ENCODE results near the gene EYS.
"Not testable (repeated sequence)": the region's sequence is repeated elsewhere in the genome, so short reads cannot be mapped to it uniquely, and the experiment has no call there.

EYS gene

GRCh38 chr6:65631711-65632110 lies 75.3 kb downstream of the EYS start:
- FAIRE-seq = no peak

GRCh38 chr6:65627434-65627999 lies 79.5 kb downstream of the EYS start:
- FAIRE-seq = not testable (repeated sequence)

GRCh38 chr6:65627015-65627414 lies 80.0 kb downstream of the EYS start:
- no peak for FAIRE-seq

- FAIRE-seq = no peak
Observed at GRCh38 chr6:65623566-65623965, 83.5 kb downstream of the EYS start.

GRCh38 chr6:65610746-65611145 lies 96.3 kb downstream of the EYS start:
- no peak for FAIRE-seq

GRCh38 chr6:65595540-65595939 lies 111.5 kb downstream of the EYS start:
- FAIRE-seq = no peak

GRCh38 chr6:65570340-65570739 lies 136.7 kb downstream of the EYS start:
- FAIRE-seq = no peak

- FAIRE-seq = no peak
Observed at GRCh38 chr6:65569505-65569904, 137.5 kb downstream of the EYS start.

- FAIRE-seq = not testable (repeated sequence)
Observed at GRCh38 chr6:65569056-65569455, 138.0 kb downstream of the EYS start.

GRCh38 chr6:65566117-65566516 lies 140.9 kb downstream of the EYS start:
- no peak for FAIRE-seq

GRCh38 chr6:65558071-65558470 lies 149.0 kb downstream of the EYS start:
- FAIRE-seq = no peak

GRCh38 chr6:65557224-65557623 lies 149.8 kb downstream of the EYS start:
- no peak for FAIRE-seq

- no peak for FAIRE-seq
Observed at GRCh38 chr6:65546894-65547293, 160.1 kb downstream of the EYS start.

GRCh38 chr6:65545920-65546319 lies 161.1 kb downstream of the EYS start:
- no peak for FAIRE-seq

GRCh38 chr6:65538644-65539043 lies 168.4 kb downstream of the EYS start:
- no peak for FAIRE-seq

GRCh38 chr6:65537600-65537999 lies 169.4 kb downstream of the EYS start:
- no peak for FAIRE-seq

- FAIRE-seq = no peak
Observed at GRCh38 chr6:65531533-65531932, 175.5 kb downstream of the EYS start.

- FAIRE-seq = no peak
Observed at GRCh38 chr6:65524232-65524631, 182.8 kb downstream of the EYS start.

- FAIRE-seq = no peak
Observed at GRCh38 chr6:65505736-65506135, 201.3 kb downstream of the EYS start.

- FAIRE-seq = no peak
Observed at GRCh38 chr6:65501045-65501444, 206.0 kb downstream of the EYS start.

- not testable (repeated sequence) for FAIRE-seq
Observed at GRCh38 chr6:65483652-65484051, 223.4 kb downstream of the EYS start.

GRCh38 chr6:65469650-65470049 lies 237.4 kb downstream of the EYS start:
- no peak for FAIRE-seq

GRCh38 chr6:65468307-65468706 lies 238.7 kb downstream of the EYS start:
- no peak for FAIRE-seq

GRCh38 chr6:65461121-65461520 lies 245.9 kb downstream of the EYS start:
- no peak for FAIRE-seq

GRCh38 chr6:65452333-65452732 lies 254.7 kb downstream of the EYS start:
- no peak for FAIRE-seq

GRCh38 chr6:65450451-65450850 lies 256.6 kb downstream of the EYS start:
- no peak for FAIRE-seq
